OCI-LY7 (cell line): ENCODE measurements around the gene BLM.

Experiments
- EZH2phosphoT487 ChIP-seq: fragments of 200-600 bp; sonication (generic); IDR thresholded peaks from 2 replicates; pipeline ENCODE4 v1.6.1; 2018; ENCODE audit warnings: low read depth, borderline replicate concordance, mild to moderate bottlenecking, mixed run types, antibody characterized with exemption, low read length, moderate library complexity, mixed read lengths
- TF ChIP-seq, protein P1 (sequence below): fragments of 200-600 bp; sonication (generic); conservative IDR thresholded peaks from 2 replicates; pipeline ENCODE4 v1.5.1; 2014; ENCODE audit warnings: mild to moderate bottlenecking, antibody characterized with exemption, low read length, moderate library complexity, mixed read lengths

DNA sequence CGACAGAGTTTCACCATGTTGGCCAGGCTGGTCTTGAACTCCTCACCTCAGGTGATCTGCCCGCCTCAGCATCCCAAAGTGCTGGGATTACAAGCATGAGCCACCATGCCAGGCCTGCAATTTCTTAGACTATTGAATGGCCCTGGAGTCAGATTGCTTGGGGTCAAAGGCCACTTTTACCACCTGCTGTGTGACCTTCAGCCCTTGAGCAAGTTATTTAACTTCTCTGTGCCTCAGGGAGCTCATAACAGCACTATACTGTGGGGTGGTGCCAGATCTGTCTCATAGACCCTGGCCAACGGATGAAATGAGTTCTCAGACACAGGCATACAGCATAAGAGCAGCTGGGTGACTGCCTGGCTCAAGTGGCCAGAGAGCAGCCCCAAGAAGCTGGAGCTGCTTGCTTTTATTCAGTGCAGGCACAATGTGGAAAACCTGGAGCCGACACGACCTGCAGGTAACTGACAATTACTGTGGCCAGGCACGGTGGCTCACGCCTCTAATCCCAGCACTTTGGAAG, 106.4 kb downstream of the BLM start:
- TF ChIP-seq, protein P1, sequence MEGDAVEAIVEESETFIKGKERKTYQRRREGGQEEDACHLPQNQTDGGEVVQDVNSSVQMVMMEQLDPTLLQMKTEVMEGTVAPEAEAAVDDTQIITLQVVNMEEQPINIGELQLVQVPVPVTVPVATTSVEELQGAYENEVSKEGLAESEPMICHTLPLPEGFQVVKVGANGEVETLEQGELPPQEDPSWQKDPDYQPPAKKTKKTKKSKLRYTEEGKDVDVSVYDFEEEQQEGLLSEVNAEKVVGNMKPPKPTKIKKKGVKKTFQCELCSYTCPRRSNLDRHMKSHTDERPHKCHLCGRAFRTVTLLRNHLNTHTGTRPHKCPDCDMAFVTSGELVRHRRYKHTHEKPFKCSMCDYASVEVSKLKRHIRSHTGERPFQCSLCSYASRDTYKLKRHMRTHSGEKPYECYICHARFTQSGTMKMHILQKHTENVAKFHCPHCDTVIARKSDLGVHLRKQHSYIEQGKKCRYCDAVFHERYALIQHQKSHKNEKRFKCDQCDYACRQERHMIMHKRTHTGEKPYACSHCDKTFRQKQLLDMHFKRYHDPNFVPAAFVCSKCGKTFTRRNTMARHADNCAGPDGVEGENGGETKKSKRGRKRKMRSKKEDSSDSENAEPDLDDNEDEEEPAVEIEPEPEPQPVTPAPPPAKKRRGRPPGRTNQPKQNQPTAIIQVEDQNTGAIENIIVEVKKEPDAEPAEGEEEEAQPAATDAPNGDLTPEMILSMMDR = no peak
- no peak for TF ChIP-seq EZH2phosphoT487
